Rectal smooth muscle tissue (tissue), 1 donor: Measurements from ENCODE around the gene LINC01488.

ENCODE experiments used
- H3K27ac ChIP-seq: one replicate; pipeline ENCODE4 v1.7.0; 2013; ENCODE audit warnings: low read depth, low read length, inconsistent platforms
- H3K27me3 ChIP-seq: one replicate; pipeline ENCODE4 v1.7.0; 2013; ENCODE audit warnings: low read length; ENCODE audit not compliant: control insufficient read depth, insufficient read depth
- H3K36me3 ChIP-seq: one replicate; pipeline ENCODE4 v1.7.0; 2013; ENCODE audit warnings: low read length; ENCODE audit not compliant: control insufficient read depth, insufficient read depth
- H3K4me1 ChIP-seq: one replicate; pipeline ENCODE4 v1.7.0; 2013; ENCODE audit warnings: low read length; ENCODE audit not compliant: control insufficient read depth, insufficient read depth
- H3K4me3 ChIP-seq: one replicate; pipeline ENCODE4 v1.7.0; 2013; ENCODE audit warnings: low read length
- H3K9ac ChIP-seq: one replicate; pipeline ENCODE4 v1.7.0; 2013; ENCODE audit warnings: low read length

LINC01488 gene

GRCh38 chr11:69509846-69510390, 28.5 kb downstream of the LINC01488 start:
- H3K36me3 ChIP-seq, result no peaks in the 10 kb centered on the region
- H3K27me3 ChIP-seq, result no peaks in the 10 kb centered on the region
- no peak overlapping the region for H3K9ac ChIP-seq
- no peaks in the 10 kb centered on the region for H3K4me1 ChIP-seq
- no peak overlapping the region for H3K27ac ChIP-seq
- H3K4me3 ChIP-seq, result no peak overlapping the region

GRCh38 chr11:69510471-69511357, 29.3 kb downstream of the LINC01488 start:
- no peaks in the 10 kb centered on the region for H3K27me3 ChIP-seq
- H3K4me3 ChIP-seq, result no peak overlapping the region
- H3K36me3 ChIP-seq, result no peaks in the 10 kb centered on the region
- H3K4me1 ChIP-seq, result no peaks in the 10 kb centered on the region
- H3K9ac ChIP-seq, result no peak overlapping the region
- H3K27ac ChIP-seq, result no peak overlapping the region

GRCh38 chr11:69511358-69512055, 30.0 kb downstream of the LINC01488 start:
- Histone ChIP-seq H3K4me1 (no peaks in the 10 kb centered on the region), H3K9ac (no peak overlapping the region), H3K27me3 (no peaks in the 10 kb centered on the region), H3K27ac (no peak overlapping the region), H3K4me3 (no peak overlapping the region), H3K36me3 (no peaks in the 10 kb centered on the region)

DNA sequence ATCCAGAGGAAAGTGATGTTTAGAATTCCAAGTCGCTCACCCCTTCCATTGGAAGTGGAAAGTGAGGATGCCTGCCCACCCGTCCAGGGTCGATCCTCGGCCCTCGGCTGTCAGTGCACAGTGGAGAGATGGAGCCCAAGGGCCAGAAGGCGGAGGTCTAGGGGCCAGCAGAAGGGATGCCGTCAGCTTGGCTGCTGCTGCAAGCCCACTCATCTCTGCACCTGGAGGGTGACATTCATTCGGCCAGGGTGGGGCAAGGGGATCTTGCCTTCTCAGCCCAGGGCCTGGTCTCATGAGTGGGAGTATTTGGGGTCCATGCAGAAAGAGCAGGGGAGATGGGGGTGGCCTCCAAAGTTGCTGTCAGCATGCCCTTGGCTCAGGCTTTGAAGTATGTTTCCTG, 30.7 kb downstream of the LINC01488 start:
- no peak overlapping the region for H3K27ac ChIP-seq

DNA sequence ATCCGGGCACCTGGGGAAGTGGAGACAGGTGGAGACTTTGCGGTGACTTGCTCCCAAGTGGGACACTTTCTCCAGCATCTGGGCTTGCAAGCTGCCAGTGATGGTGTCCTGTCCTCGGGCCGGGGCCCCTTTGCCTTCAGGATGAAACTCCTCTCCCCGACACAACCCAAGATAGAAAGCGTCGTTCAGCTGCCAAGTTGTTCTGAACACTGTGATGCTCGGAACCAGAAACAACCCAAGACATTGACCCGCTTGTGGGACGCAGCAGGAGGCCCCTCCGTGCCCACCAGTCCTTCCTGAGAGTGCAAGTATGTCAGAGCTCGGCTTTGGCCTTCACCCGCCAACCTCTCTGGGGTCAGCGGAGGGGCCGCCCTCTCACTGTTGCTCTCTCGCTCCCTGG, 31.3 kb downstream of the LINC01488 start:
- Histone ChIP-seq H3K27me3 (no peaks in the 10 kb centered on the region), H3K4me1 (no peaks in the 10 kb centered on the region), H3K4me3 (no peak overlapping the region), H3K36me3 (no peaks in the 10 kb centered on the region), H3K9ac (no peak overlapping the region), H3K27ac (no peak overlapping the region)

More for the DNA sequence above, 30.7 kb downstream of the LINC01488 start:
- no peaks in the 10 kb centered on the region for H3K4me1 ChIP-seq
- no peak overlapping the region for H3K4me3 ChIP-seq
- no peaks in the 10 kb centered on the region for H3K36me3 ChIP-seq
- H3K27me3 ChIP-seq, result no peaks in the 10 kb centered on the region
- H3K9ac ChIP-seq, result no peak overlapping the region

GRCh38 chr11:69513196-69513595, 31.7 kb downstream of the LINC01488 start:
- Histone ChIP-seq H3K4me1 (no peaks in the 10 kb centered on the region), H3K4me3 (no peak overlapping the region)

GRCh38 chr11:69513663-69514224, 32.3 kb downstream of the LINC01488 start:
- H3K4me1 ChIP-seq, result no peaks in the 10 kb centered on the region

More at GRCh38 chr11:69513196-69513595, 31.7 kb downstream of the LINC01488 start:
- no peak overlapping the region for H3K9ac ChIP-seq
- no peaks in the 10 kb centered on the region for H3K27me3 ChIP-seq
- no peaks in the 10 kb centered on the region for H3K36me3 ChIP-seq
- H3K27ac ChIP-seq, result no peak overlapping the region

GRCh38 chr11:69514771-69515170, 33.3 kb downstream of the LINC01488 start:
- Histone ChIP-seq H3K27me3 (no peaks in the 10 kb centered on the region), H3K4me1 (no peaks in the 10 kb centered on the region), H3K27ac (no peak overlapping the region), H3K36me3 (no peaks in the 10 kb centered on the region), H3K4me3 (no peak overlapping the region), H3K9ac (no peak overlapping the region)

More at GRCh38 chr11:69513663-69514224, 32.3 kb downstream of the LINC01488 start:
- Histone ChIP-seq H3K9ac (no peak overlapping the region), H3K36me3 (no peaks in the 10 kb centered on the region), H3K27ac (no peak overlapping the region), H3K4me3 (no peak overlapping the region), H3K27me3 (no peaks in the 10 kb centered on the region)

GRCh38 chr11:69515271-69516245, 34.1 kb downstream of the LINC01488 start:
- no peaks in the 10 kb centered on the region for H3K4me1 ChIP-seq
- H3K27me3 ChIP-seq, result no peaks in the 10 kb centered on the region
- H3K36me3 ChIP-seq, result no peaks in the 10 kb centered on the region
- no peak overlapping the region for H3K9ac ChIP-seq
- H3K4me3 ChIP-seq, result no peak overlapping the region
- H3K27ac ChIP-seq, result no peak overlapping the region

- Histone ChIP-seq H3K4me1 (no peaks in the 10 kb centered on the region), H3K9ac (no peak overlapping the region), H3K4me3 (no peak overlapping the region), H3K27ac (no peak overlapping the region), H3K36me3 (no peaks in the 10 kb centered on the region), H3K27me3 (no peaks in the 10 kb centered on the region)
These were observed 35.1 kb downstream of the LINC01488 start for GRCh38 chr11:69516526-69516925.

DNA sequence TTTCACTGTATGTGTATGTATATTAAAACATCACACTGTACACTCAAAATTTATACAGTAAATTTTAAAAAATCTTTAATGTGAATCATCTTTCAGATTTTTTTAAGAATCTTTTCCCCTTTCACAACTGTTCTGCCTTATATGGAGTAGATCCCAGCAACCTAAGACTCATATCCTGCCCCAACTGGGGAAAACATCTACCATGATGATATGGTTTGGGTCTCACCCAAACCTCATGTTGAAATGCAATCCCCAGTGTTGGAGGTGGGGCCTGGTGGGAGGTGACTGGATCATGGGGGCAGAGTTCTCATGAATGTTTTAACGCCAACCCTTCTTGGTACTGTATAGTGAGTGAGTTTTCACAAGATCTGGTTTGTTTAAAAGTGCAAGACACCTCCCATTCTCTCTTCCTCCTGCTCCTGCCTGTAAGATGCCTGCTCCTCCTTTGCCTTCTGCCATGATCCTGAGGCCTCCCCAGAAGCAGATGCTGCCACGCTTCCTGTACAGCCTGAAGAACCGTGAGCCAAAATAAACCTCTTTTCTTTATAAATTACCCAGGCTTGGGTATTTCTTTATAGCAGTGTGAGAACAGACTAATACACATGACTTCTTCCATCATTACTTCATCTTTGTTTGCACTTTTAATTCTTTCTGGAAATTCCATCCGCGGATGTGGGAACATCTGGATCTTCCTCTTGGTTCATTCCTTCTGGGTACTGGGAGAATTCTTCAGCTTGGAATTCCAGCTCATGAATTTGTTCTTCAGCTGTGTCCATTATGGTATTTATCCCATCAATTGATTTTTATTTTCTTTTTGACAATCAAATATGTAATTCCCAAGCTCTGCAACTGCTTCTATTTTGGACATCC, 36.9 kb downstream of the LINC01488 start:
- H3K27me3 ChIP-seq, result no peaks in the 10 kb centered on the region
- H3K4me3 ChIP-seq, result no peak overlapping the region
- no peak overlapping the region for H3K27ac ChIP-seq
- H3K36me3 ChIP-seq, result no peaks in the 10 kb centered on the region
- H3K4me1 ChIP-seq, result no peaks in the 10 kb centered on the region
- H3K9ac ChIP-seq, result no peak overlapping the region
